Astrocyte of the cerebellum (primary cell): ENCODE results near the gene GPR161.

Source experiments
- DNase-seq: peaks from one replicate; pipeline ENCODE4 v3.0.0-alpha.2; 2011; ENCODE audit warnings: low read depth
- H3K4me3 ChIP-seq: 2 replicates; pipeline ENCODE4 v1.5.1; 2011; ENCODE audit warnings: mild to moderate bottlenecking, low read depth, low read length, moderate library complexity
- CTCF ChIP-seq: IDR thresholded peaks from 2 replicates; pipeline ENCODE4 v1.5.1; 2012; ENCODE audit warnings: low read length, low read depth, moderate library complexity, mild to moderate bottlenecking; ENCODE audit errors: missing control alignments
- in situ Hi-C: cut with HindIII; loops from 2 replicates; pipeline ENCODE4 v1.10.0; 2017; ENCODE audit warnings: low sequenced_read_pairs

The GPR161 gene

GRCh38 chr1:168031627-168032026 is 105.1 kb downstream of the GPR161 start:
- in situ Hi-C loops = no loop called here
- H3K4me3 ChIP-seq = no peak overlapping the region
- TF ChIP-seq CTCF = no peak
- no peak for DNase-seq

GRCh38 chr1:168031198-168031597 is 105.5 kb downstream of the GPR161 start:
- in situ Hi-C loops = no loop called here
- DNase-seq = no peak
- no peak overlapping the region for H3K4me3 ChIP-seq
- no peak for TF ChIP-seq CTCF
